CD4-positive, alpha-beta T cell treated with Interleukin-6 for 4 hours (primary cell): ENCODE measurements around the gene ARL14EP.

ENCODE experiments used
- DNase-seq: peaks from one replicate; pipeline ENCODE4 v3.0.0-alpha.2; 2020; ENCODE audit warnings: mixed read lengths

Gene ARL14EP

GRCh38 chr11:30328681-30329080 is 5.8 kb downstream of the ARL14EP start:
- DNase-seq: no peak

GRCh38 chr11:30329150-30329940 is 6.4 kb downstream of the ARL14EP start:
- DNase-seq: no peak

GRCh38 chr11:30333405-30333804 is 10.5 kb downstream of the ARL14EP start:
- no peak for DNase-seq

- DNase-seq: no peak
Measured at GRCh38 chr11:30342736-30343166, 19.8 kb downstream of the ARL14EP start.

- DNase-seq: no peak
Measured at GRCh38 chr11:30344085-30344484, 21.2 kb downstream of the ARL14EP start.

- DNase-seq: no peak
Measured at GRCh38 chr11:30345644-30346043, 22.7 kb downstream of the ARL14EP start.

GRCh38 chr11:30346068-30346688 is 23.3 kb downstream of the ARL14EP start:
- DNase-seq: no peak

- DNase-seq: no peak
Measured at GRCh38 chr11:30348035-30348434, 25.1 kb downstream of the ARL14EP start.

- no peak for DNase-seq
Measured at GRCh38 chr11:30349885-30350284, 27.0 kb downstream of the ARL14EP start.

- no peak for DNase-seq
Measured at GRCh38 chr11:30350384-30350783, 27.5 kb downstream of the ARL14EP start.

GRCh38 chr11:30351061-30351460 is 28.2 kb downstream of the ARL14EP start:
- no peak for DNase-seq

- no peak for DNase-seq
Measured at GRCh38 chr11:30356391-30356790, 33.5 kb downstream of the ARL14EP start.

- no peak for DNase-seq
Measured at GRCh38 chr11:30357872-30358271, 35.0 kb downstream of the ARL14EP start.

- DNase-seq: no peak
Measured at GRCh38 chr11:30358536-30358935, 35.6 kb downstream of the ARL14EP start.

- DNase-seq: no peak
Measured at GRCh38 chr11:30360741-30361140, 37.8 kb downstream of the ARL14EP start.

GRCh38 chr11:30364139-30364836 is 41.4 kb downstream of the ARL14EP start:
- no peak for DNase-seq

GRCh38 chr11:30364837-30365482 is 42.1 kb downstream of the ARL14EP start:
- DNase-seq: no peak

- no peak for DNase-seq
Measured at GRCh38 chr11:30365793-30366517, 43.1 kb downstream of the ARL14EP start.

- DNase-seq: no peak
Measured at GRCh38 chr11:30368394-30368793, 45.5 kb downstream of the ARL14EP start.

- DNase-seq: no peak
Measured at GRCh38 chr11:30370164-30370563, 47.3 kb downstream of the ARL14EP start.

GRCh38 chr11:30377347-30377746 is 54.4 kb downstream of the ARL14EP start:
- DNase-seq: no peak

- no peak for DNase-seq
Measured at GRCh38 chr11:30380846-30381245, 57.9 kb downstream of the ARL14EP start.

- DNase-seq: no peak
Measured at GRCh38 chr11:30381879-30382278, 59.0 kb downstream of the ARL14EP start.
